Posterior cingulate gyrus (tissue), 11 donors: ENCODE measurements around the gene KRT6B.
A peak's percentile ranks its signal among the peaks of the same experiment; 100 is the strongest.
"Not testable (repeated sequence)": the region's sequence is repeated elsewhere in the genome, so short reads cannot be mapped to it uniquely, and the experiment has no call there.

Experiments used
- DNase-seq, 10 donors: peaks; one replicate each; pipeline versions ENCODE4 v3.0.0 to v3.0.0-alpha.2; 2020 to 2021; ENCODE audit warnings: mixed read lengths in 3 of 10
- intact Hi-C: fragments of 100-400 bp; cut with DNase I; formaldehyde crosslinking; loops from one replicate; pipeline ENCODE4 v1.15.1; 2023

The KRT6B gene

GRCh38 chr12:52415870-52416750, 35.8 kb downstream of the KRT6B start:
- peak in 2 of 10 donors; percentile 22 to 38 for DNase-seq
- intact Hi-C loops: no loop called here

GRCh38 chr12:52414936-52415335, 37.0 kb downstream of the KRT6B start:
- DNase-seq: peak in 2 of 10 donors; percentile 6 to 59

GRCh38 chr12:52413782-52414345, 38.1 kb downstream of the KRT6B start:
- intact Hi-C loops: no loop called here
- peak in 3 of 10 donors; percentile 22 to 87 (median 63) for DNase-seq

More at GRCh38 chr12:52414936-52415335, 37.0 kb downstream of the KRT6B start:
- intact Hi-C loops: no loop called here

- DNase-seq: no peak
- intact Hi-C loops: no loop called here
These were observed 38.7 kb downstream of the KRT6B start for GRCh38 chr12:52413202-52413601.

GRCh38 chr12:52411815-52412214, 40.1 kb downstream of the KRT6B start:
- peak in 1 of 10 donors; percentile 54 for DNase-seq
- intact Hi-C loops: no loop called here

GRCh38 chr12:52410589-52411248, 41.2 kb downstream of the KRT6B start:
- peak in 2 of 10 donors; percentile 10 to 26 for DNase-seq
- intact Hi-C loops: not testable (repeated sequence)

- peak in 1 of 10 donors; percentile 24 for DNase-seq
- intact Hi-C loops: no loop called here
These were observed 44.0 kb downstream of the KRT6B start for GRCh38 chr12:52407918-52408317.

- peak in 2 of 10 donors; percentile 49 for DNase-seq
- intact Hi-C loops: no loop called here
These were observed 46.0 kb downstream of the KRT6B start, which contains the start of gene KRT82 for GRCh38 chr12:52405922-52406385. TSS of gene KRT82 (minus strand) at chr12:52406335. CDS start at chr12:52406277, 58 bp downstream.

GRCh38 chr12:52404951-52405350, 47.0 kb downstream of the KRT6B start:
- intact Hi-C loops: no loop called here
- DNase-seq: peak in 2 of 10 donors; percentile 31 to 46

- DNase-seq: peak in 1 of 10 donors; percentile 52
- intact Hi-C loops: no loop called here
These were observed 48.4 kb downstream of the KRT6B start for GRCh38 chr12:52403561-52403960.

- peak in 2 of 10 donors; percentile 29 to 47 for DNase-seq
- intact Hi-C loops: no loop called here
These were observed 48.9 kb downstream of the KRT6B start for GRCh38 chr12:52402873-52403540.

GRCh38 chr12:52402377-52402776, 49.6 kb downstream of the KRT6B start:
- peak in 1 of 10 donors; percentile 36 for DNase-seq
- intact Hi-C loops: no loop called here

GRCh38 chr12:52401926-52402325, 50.0 kb downstream of the KRT6B start:
- DNase-seq: peak in 2 of 10 donors; percentile 18 to 35
- intact Hi-C loops: no loop called here

GRCh38 chr12:52401526-52401925, 50.4 kb downstream of the KRT6B start:
- DNase-seq: peak in 2 of 10 donors; percentile 13 to 57

GRCh38 chr12:52400906-52401305, 51.0 kb downstream of the KRT6B start:
- intact Hi-C loops: no loop called here
- peak in 1 of 10 donors; percentile 70 for DNase-seq

More at GRCh38 chr12:52401526-52401925, 50.4 kb downstream of the KRT6B start:
- intact Hi-C loops: no loop called here

- intact Hi-C loops: no loop called here
- peak in 1 of 10 donors; percentile 63 for DNase-seq
These were observed 52.2 kb downstream of the KRT6B start for GRCh38 chr12:52399756-52400155.

- no peak for DNase-seq
- intact Hi-C loops: no loop called here
These were observed 53.8 kb downstream of the KRT6B start for GRCh38 chr12:52398176-52398575.

GRCh38 chr12:52396656-52397055, 55.3 kb downstream of the KRT6B start:
- intact Hi-C loops: no loop called here

More at GRCh38 chr12:52396656-52397055, 55.3 kb downstream of the KRT6B start:
- DNase-seq: peak in 1 of 10 donors; percentile 62
